GM19025 (cell line): ENCODE data around the gene ADD2.
"Not testable (repeated sequence)": the region's sequence is repeated elsewhere in the genome, so short reads cannot be mapped to it uniquely, and the experiment has no call there.

Source experiments
- ATAC-seq: cut with Tn5 transposase; IDR thresholded peaks from one replicate; pipeline ENCODE4 v1.9.1; 2021; ENCODE audit warnings: mild to moderate bottlenecking, low read depth, moderate library complexity; ENCODE audit not compliant: unreplicated experiment

ADD2 gene, protein sequence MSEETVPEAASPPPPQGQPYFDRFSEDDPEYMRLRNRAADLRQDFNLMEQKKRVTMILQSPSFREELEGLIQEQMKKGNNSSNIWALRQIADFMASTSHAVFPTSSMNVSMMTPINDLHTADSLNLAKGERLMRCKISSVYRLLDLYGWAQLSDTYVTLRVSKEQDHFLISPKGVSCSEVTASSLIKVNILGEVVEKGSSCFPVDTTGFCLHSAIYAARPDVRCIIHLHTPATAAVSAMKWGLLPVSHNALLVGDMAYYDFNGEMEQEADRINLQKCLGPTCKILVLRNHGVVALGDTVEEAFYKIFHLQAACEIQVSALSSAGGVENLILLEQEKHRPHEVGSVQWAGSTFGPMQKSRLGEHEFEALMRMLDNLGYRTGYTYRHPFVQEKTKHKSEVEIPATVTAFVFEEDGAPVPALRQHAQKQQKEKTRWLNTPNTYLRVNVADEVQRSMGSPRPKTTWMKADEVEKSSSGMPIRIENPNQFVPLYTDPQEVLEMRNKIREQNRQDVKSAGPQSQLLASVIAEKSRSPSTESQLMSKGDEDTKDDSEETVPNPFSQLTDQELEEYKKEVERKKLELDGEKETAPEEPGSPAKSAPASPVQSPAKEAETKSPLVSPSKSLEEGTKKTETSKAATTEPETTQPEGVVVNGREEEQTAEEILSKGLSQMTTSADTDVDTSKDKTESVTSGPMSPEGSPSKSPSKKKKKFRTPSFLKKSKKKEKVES

DNA sequence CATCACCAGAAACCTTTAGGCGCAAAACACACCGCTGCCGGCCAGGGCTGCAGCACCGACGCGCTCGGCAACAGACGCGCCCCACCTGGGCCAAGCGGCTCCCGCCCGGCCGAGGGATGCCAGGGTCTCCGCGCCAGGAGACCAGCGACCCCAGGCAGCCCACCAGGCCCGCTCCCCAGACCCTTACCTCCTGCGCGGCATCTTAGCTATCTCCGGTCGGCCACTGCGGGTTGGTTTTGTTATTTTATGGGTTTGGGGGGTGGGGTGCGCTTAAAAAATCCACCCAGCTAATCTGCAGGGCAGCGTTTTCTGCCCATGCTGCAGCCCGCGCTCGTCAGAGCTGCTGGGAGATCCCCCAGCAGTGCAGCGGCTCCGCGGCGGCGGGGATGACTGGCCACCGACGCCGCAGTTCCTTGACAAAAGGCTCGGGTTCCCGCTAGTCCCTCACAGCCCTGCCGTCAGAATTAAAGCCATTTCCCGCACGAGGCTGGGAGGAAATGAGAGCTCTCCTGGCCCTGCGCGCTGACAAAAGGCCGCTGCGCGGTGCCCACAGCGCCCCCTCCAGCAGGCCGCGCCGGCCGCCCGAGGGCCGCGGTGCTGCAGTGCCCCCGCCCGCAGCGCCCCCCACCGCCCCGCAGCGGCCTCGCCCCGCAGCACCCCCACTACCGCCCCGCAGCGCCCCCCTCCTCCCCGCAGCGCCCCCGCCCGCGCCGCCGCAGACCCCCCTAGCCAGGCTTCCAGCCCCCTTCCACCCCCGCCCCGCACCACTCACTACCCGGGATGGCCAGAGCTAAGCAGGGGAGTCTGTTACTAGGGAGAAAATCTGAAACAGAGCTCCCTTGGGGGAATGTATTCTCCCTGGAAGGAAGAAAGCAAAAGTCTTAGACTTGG, at the start of gene ADD2:
TSS of gene ADD2 (minus strand) at position 502 of the 891 bp plus-strand sequence. CDS start 61,792 bp downstream, outside the sequence.
- ATAC-seq = no peak

DNA sequence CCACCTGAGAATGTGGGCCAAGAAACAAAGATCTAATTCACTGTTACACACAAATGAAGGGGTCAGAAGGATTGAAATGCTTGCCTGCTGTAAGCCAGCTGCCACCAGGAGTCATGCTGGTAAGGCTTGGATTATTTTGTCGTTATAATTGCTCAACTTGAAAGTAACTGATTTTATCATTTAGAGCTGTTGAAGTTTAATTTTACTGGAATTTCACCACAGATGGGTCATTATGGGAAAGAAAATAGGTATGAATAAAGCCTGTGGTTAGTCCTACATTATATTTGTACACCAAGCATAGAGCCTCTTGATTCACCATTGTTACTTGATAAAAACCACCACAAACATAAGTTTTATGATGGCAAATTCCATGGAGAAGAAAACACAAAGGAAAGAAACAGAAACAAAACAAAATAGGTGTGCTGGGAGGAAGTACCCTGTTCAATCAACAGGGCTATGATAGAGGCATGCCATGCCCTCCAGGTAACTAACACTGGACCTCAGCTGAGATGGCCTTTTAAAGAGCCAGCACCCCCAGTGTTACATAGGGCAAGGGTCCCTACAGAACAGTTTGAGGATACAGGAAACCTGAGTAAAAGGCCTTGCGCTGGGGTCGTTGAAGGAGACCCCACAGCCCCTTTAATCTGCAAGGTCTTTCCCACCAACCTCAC, 49.4 kb upstream of the ADD2 start:
- ATAC-seq = no peak

GRCh38 chr2:70816726-70817125, 48.7 kb upstream of the ADD2 start:
- no peak for ATAC-seq

DNA sequence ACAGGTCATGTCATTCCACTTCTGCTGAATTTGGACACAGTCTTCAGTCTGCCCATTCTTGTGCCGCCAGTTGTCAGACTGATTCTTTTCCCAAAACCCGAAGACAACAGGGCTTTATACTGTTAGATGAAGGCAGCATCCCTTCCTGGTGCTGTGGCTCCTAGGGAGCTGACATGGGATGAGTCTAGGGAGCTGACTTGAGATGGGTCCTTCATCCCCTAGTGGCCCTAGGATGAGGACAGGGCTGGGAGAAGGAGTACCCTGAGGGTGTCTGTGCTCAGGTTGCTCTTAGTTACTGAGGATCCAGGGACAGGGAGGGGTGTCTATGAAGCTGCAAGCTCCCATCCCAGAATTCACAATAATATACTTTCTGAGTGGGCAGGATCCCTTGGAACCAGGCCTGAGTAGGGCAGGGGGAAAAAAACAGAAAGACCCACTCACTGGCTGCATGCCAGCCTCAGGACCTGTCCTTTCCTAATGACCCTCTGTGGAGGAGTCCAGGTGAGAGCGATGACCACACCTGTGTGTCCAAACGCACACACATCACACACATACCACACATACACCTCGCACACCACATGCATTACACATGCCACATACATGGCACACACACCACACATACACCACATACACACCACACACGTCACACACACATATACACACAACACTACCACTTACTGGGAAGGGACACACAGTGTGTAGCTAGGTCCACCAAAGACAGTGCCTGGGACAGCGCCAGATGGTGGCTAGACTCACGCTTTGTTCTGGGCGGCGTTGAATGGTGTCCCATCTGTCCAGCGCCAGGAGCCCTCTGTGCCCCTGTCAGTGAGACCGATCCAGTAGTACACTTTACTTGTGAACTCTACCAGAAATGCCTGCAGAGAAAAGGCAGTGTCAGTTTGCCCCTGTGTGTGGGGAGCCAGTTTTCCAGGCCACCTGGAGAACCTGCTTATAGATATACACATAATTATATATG, 41.3 kb upstream of the ADD2 start:
- ATAC-seq = no peak

DNA sequence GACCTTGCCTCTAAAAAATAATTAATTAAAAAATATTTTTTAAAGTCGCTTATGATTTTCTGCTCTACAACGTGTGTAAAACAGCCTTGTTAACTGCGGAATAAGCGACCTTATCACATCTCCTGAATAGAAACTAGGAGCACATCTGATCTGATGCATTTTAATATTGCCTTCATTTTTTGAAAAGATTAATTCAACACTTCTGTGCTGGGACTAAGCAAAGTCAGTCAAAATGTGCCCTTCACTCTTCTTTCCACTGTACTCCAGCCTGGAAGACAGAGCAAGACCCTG, 39.8 kb upstream of the ADD2 start:
- ATAC-seq = no peak

DNA sequence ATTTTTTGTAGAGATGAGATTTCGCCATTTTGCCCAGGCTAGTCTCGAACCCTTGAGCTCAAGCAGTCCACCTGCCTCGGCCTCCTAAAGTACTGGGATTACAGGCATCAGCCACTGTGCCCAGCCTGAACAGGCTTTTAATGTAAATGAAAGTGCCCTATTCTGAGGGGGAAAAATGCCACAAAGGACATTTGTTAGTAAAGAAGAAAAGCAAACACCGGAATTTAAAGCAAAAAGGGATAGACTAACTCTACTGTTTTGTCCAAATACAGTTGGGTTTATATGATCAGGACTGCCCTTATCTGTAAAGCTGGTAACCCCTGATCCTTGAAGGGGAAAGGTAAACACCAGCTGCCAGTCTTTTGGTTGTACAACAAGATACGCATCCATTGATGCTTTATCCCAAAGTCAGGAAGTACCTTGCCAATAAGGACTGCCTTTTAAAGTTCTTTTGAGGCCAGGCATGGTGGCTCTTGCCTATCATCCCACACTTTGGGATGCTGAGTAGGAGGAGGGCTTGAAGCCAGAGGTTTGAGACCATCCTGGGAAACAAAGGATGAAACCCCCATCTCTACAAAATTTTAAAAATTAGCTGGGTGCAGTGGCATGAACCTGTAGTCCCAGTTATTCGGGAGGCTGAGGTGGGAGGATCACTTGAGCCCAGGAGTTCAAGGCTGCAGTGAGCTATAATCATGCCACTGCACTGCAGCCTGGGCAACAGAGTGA, 39.3 kb upstream of the ADD2 start:
- no peak for ATAC-seq

DNA sequence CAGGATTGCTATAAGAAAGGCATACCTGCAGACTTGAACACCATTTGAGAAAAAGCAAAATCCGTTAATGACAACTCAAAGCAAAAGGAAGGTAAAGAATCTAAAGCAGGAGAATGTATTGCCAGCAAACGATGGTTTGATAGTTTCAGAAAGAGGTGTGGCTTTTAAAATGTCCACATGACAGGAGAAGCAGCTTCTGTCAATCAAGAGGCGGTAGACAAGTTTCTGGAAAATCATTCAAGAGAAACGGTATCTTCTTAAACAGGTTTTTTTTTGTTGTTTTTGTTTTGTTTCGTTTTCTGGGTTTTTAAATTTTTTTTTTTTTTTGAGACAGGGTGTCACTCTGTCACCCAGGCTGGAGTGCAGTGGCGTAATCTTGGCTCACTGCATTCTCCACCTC, 38.6 kb upstream of the ADD2 start:
- ATAC-seq = no peak

DNA sequence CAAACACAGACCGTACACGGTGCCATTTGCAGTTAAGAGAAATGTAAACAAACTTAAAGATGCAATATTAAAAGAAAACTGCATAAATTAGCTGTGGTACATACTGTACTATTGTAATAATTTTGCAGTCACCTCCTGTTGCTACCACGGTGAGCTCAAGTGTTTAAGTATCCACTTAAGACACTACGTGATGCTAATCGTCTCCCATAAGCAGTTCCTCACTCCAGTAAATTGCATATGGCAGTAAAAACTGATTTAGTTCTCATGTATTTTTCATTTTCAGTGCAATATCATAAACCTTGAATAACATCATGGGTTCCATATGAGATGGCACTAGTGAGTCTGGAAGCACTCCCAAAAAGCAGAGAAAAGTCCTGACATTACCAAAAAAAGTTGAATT, 38.0 kb upstream of the ADD2 start:
- no peak for ATAC-seq

- ATAC-seq = no peak
Observed at GRCh38 chr2:70801607-70802263, 33.7 kb upstream of the ADD2 start.

DNA sequence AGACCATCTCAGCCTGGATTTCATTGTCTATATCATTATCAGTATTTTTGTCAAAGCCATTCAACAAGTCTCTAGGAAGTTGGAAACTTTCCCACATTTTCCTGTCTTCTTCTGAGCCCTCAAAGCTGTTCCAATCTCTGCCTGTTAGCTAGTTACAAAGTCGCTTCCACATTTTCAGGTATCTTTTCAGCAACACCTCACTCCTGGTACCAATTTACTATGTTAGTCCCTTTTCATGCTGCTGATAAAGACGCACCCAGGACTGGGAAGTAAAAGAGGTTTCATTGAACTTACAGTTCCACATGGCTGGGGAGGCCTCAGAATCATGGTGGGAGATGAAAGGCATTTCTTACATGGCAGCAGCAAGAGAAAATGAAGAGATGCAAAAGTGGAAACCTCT, 31.7 kb upstream of the ADD2 start:
- ATAC-seq = no peak

DNA sequence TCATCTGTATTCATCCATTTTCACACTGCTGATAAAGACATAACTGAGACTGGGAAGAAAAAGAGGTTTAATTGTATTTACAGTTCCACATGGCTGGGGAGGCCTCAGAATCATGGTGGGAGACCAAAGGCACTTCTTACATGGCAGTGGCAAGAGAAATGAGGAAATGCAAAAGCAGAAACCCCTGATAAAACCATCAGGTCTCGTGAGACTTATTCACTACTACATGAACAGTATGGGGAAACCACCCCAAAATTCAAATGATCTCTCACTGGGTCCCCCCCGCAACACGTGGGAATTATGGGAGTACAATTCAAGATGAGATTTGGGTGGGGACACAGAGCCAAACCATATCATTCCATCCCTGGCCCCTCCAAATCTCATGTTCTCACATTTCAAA, 30.0 kb upstream of the ADD2 start:
- ATAC-seq = not testable (repeated sequence)

DNA sequence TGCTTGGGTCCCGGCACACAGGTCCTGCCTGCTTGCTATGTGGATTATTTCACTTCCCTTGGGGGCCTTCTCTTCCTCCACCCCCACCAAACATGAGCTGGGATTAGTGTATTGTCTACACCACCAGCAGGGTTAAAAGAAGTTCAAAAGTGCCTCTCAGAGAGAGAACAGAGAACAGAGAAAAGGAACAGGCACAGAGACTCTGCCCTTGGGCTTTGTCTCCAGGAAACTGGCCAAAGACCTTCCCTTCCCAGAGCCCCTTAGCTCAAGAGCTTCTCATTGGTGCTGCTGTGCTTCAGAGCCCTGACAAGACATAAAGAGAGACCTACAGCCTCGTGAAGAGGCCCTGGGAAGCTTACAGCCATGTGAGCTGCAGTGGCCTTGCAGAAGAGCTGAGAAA, 29.5 kb upstream of the ADD2 start:
- ATAC-seq = no peak

GRCh38 chr2:70796262-70796661, 28.3 kb upstream of the ADD2 start:
- no peak for ATAC-seq

GRCh38 chr2:70795164-70795995, 27.4 kb upstream of the ADD2 start:
- ATAC-seq = no peak

DNA sequence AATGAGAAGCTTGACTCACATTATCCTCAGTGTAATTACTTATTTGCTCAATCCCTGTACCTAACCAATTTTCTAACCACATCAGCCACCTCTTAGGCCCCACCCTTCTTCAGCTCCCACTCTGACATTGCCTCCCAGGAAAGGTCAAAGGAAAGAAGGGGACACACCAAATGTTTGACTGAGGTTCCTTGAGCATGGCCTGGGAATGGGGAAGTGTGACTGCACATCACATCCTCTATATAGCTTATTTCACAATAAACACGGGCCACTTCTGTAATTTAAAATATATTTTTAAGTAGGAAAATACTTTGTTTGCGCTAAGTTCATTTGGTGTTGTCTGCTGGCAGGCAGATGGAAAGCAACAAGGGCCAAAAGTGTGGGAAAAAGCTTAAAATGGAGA, 25.4 kb upstream of the ADD2 start:
- ATAC-seq = no peak

DNA sequence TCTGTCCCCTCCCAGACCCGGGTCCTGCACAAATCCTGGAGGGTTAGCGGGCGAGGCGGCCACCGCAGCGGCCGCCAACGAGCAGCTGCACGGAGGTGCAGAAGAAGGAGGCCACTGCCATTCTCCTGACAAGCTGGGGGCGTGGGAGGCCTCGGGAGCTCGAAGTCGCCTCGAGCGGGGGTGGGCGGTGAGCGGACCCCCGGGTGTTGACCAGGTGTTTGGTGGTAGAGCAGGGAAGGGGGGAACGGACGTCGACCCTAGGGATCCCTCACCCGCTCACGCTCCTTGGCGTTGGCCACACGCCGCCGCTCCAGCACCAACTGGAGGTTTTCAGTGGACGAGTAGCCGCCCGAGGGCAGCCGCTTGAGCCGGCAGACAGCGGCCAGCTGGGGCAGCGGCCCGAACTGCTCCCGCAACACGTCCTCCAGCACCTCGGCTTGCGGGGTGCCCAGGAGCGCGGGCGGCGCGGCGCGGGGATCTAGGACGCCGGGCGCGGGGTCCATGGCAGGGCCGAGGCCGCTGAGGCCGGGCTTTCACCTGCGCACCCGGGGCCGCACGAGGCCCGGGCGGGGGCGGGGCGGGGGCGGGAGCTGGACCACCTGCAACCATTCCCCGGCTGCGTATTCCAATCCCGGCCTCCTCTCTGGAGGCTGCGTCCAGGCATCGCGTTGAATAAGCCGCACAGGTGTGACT, 22.3 kb upstream of the ADD2 start, which contains the start of gene FIGLA:
TSS of gene FIGLA (minus strand) at position 508 of the 693 bp plus-strand sequence. CDS start at position 503, 5 bp downstream.
- no peak for ATAC-seq
